ENCODE data around the gene KRTAP2-1. TPM values are rescaled to one million over a fixed set of nuclear protein-coding genes. Genes with fewer than 3 reads are reported as not detected.

KRTAP2-1 gene
- total and polyA plus RNA-seq, 2 donors (not counting 1 experiment from before 2014, with no cell fraction given), result not detected

DNA sequence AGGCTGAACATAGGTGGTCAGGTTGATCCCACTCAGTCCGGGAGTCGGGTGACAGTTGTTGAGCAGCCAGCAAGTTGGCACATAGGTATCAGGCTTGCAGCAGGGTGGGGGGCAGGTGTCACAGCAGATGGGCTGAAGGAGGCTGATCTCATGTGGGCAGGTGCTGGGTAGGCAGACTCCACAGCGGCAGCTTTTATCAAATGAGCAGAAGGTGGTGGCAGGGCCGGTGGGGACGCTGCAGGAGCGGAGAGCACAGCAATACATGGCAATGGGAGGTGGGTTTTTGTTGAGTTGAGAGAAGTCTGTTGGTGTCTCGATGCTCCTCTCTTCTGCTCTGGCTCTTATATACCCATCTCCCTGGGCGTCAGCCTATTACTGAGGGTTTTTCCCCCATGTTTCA is 38.3 kb downstream of the KRTAP2-1 start, which contains the start of gene KRTAP3-1:
KRTAP3-1 (minus strand) TSS at position 318 of the 400 bp plus-strand sequence; CDS start at position 264, 54 bp downstream.
- Histone ChIP-seq H3K4me3 (ENCODE audit: control extremely low read depth in 1 of 5, extremely low read depth in 1 of 5, insufficient read depth in 1 of 5, low read depth in 2 of 5, low read length in 4 of 5) (no peak within 1 kb of the TSS), H2AFZ (ENCODE audit: insufficient read depth, low read depth, low read length, poor library complexity, severe bottlenecking) (no peak within 1 kb of the TSS), H3K9me3 (ENCODE audit: control extremely low read depth in 1 of 3, control insufficient read depth in 2 of 3, insufficient read depth in 1 of 3, low read length in 2 of 3) (no peaks in the 10 kb centered on the region), H3K4me1 (ENCODE audit: control insufficient read depth in 2 of 2, insufficient read depth in 2 of 2, low read length in 2 of 2) (no peaks in the 10 kb centered on the region), H3K27me3 (replicated peaks in 1 of 4; ENCODE audit: control extremely low read depth in 1 of 4, control insufficient read depth in 3 of 4, insufficient read depth in 4 of 4, low read length in 3 of 4) (no peaks in the 10 kb centered on the region), H3K4me2 (replicated peaks; ENCODE audit: low read depth, low read length, poor library complexity, severe bottlenecking) (no peak within 1 kb of the TSS), H3K36me3 (replicated peaks in 1 of 2; ENCODE audit: control extremely low read depth in 1 of 2, control insufficient read depth in 1 of 2, extremely low read depth in 1 of 2, insufficient read depth in 2 of 2, low read length in 1 of 2) (no peaks in the 10 kb centered on the region), H3K9ac (ENCODE audit: low read length) (no peak within 1 kb of the TSS), H4K20me1 (ENCODE audit: control insufficient read depth, insufficient read depth, low read length, poor library complexity, severe bottlenecking) (no peaks in the 10 kb centered on the region), H3K79me2 (ENCODE audit: control insufficient read depth, insufficient read depth, low read length) (no peaks in the 10 kb centered on the region), H3K27ac (ENCODE audit: low read length in 2 of 2) (no peak within 1 kb of the TSS)
- DNase-seq (no peak), ATAC-seq (ENCODE audit: low read depth) (no peak)
- H3K4me1 Mint-ChIP-seq, result no peaks in the 10 kb centered on the region
- intact Hi-C loops (cut with micrococcal nuclease), result no loop called here
- TF ChIP-seq, protein P1, sequence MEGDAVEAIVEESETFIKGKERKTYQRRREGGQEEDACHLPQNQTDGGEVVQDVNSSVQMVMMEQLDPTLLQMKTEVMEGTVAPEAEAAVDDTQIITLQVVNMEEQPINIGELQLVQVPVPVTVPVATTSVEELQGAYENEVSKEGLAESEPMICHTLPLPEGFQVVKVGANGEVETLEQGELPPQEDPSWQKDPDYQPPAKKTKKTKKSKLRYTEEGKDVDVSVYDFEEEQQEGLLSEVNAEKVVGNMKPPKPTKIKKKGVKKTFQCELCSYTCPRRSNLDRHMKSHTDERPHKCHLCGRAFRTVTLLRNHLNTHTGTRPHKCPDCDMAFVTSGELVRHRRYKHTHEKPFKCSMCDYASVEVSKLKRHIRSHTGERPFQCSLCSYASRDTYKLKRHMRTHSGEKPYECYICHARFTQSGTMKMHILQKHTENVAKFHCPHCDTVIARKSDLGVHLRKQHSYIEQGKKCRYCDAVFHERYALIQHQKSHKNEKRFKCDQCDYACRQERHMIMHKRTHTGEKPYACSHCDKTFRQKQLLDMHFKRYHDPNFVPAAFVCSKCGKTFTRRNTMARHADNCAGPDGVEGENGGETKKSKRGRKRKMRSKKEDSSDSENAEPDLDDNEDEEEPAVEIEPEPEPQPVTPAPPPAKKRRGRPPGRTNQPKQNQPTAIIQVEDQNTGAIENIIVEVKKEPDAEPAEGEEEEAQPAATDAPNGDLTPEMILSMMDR (IDR thresholded peaks at IDR 0.05), result no peak
- TF ChIP-seq EZH2 (IDR thresholded peaks at IDR 0.05; ENCODE audit: borderline replicate concordance, insufficient read depth, low read depth, low read length, poor library complexity, severe bottlenecking), result no peak
- ChIA-PET POLR2A (no interaction called here), CTCF (no interaction called here)
- no peak within 1 kb of the TSS for H3K4me3 Mint-ChIP-seq
- H3K9me3 Mint-ChIP-seq (ENCODE audit: insufficient read depth), result no peaks in the 10 kb centered on the region
- peaks cover 20% of the 10 kb centered on the region for H3K27me3 Mint-ChIP-seq
- 95% methylated on average over 3 of the region's 8 CpGs for WGBS (ENCODE audit: insufficient coverage)
- no peak within 1 kb of the TSS for H3K27ac Mint-ChIP-seq

DNA sequence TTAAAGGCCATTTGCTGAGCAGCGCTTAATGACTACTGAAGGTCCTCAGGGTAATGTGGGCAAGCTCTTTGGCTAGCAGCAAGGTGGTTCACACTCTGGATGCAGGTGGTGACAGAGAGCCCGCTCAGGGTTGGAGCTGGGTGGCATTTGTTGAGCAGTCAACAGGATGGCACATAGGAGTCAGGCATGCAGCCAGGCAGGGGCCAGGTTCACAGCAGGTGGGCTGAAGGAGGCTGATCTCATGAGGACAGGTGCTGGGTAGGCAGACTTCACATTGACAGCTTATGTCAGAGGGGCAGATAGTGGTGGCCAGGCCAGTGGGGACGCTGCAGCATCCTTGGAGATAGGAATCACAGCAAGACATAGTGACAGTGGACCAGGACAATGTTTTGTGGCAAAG is 42.7 kb downstream of the KRTAP2-1 start:
- CTCF ChIA-PET, result no interaction called here
- Mint-ChIP-seq H3K27me3 (peaks cover 24% of the 10 kb centered on the region), H3K4me1 (no peaks in the 10 kb centered on the region), H3K9me3 (ENCODE audit: insufficient read depth) (no peaks in the 10 kb centered on the region), H3K27ac (no peak overlapping the region), H3K4me3 (no peak overlapping the region)
- Histone ChIP-seq H3K27me3 (replicated peaks in 1 of 4; ENCODE audit: control extremely low read depth in 1 of 4, control insufficient read depth in 3 of 4, insufficient read depth in 4 of 4, low read length in 3 of 4) (no peaks in the 10 kb centered on the region), H4K20me1 (ENCODE audit: control insufficient read depth, insufficient read depth, low read length, poor library complexity, severe bottlenecking) (no peaks in the 10 kb centered on the region), H3K4me3 (ENCODE audit: control extremely low read depth in 1 of 5, extremely low read depth in 1 of 5, insufficient read depth in 1 of 5, low read depth in 2 of 5, low read length in 4 of 5) (no peak overlapping the region), H3K4me1 (ENCODE audit: control insufficient read depth in 2 of 2, insufficient read depth in 2 of 2, low read length in 2 of 2) (no peaks in the 10 kb centered on the region), H3K36me3 (replicated peaks in 1 of 2; ENCODE audit: control extremely low read depth in 1 of 2, control insufficient read depth in 1 of 2, extremely low read depth in 1 of 2, insufficient read depth in 2 of 2, low read length in 1 of 2) (no peaks in the 10 kb centered on the region), H3K9me3 (ENCODE audit: control extremely low read depth in 1 of 3, control insufficient read depth in 2 of 3, insufficient read depth in 1 of 3, low read length in 2 of 3) (peaks cover 0 to 1% (median 0%) of the 10 kb centered on the region in 3 donors), H3K4me2 (replicated peaks; ENCODE audit: low read depth, low read length, poor library complexity, severe bottlenecking) (no peak overlapping the region), H3K9ac (ENCODE audit: low read length) (no peak overlapping the region), H2AFZ (ENCODE audit: insufficient read depth, low read depth, low read length, poor library complexity, severe bottlenecking) (no peak overlapping the region), H3K79me2 (ENCODE audit: control insufficient read depth, insufficient read depth, low read length) (no peaks in the 10 kb centered on the region), H3K27ac (ENCODE audit: low read length in 2 of 2) (no peak overlapping the region)
- WGBS (ENCODE audit: insufficient coverage), result 89% methylated on average over 3 of the region's 3 CpGs
- intact Hi-C loops (cut with micrococcal nuclease), result no loop called here
- DNase-seq, result no peak
- ATAC-seq (ENCODE audit: low read depth), result no peak
- TF ChIP-seq, protein P1 (IDR thresholded peaks at IDR 0.05), result no peak
- TF ChIP-seq EZH2 (IDR thresholded peaks at IDR 0.05; ENCODE audit: borderline replicate concordance, insufficient read depth, low read depth, low read length, poor library complexity, severe bottlenecking), result no peak
- POLR2A ChIA-PET, result no interaction called here
